GM13977 (cell line): ENCODE results near the gene CHD2.

Experiments
- DNase-seq: peaks from one replicate; pipeline ENCODE4 v3.0.0; 2012; ENCODE audit warnings: low spot score
- CTCF ChIP-seq: IDR thresholded peaks from 2 replicates; pipeline ENCODE4 v1.5.1; 2012; ENCODE audit warnings: mild to moderate bottlenecking, control low read depth; ENCODE audit not compliant: insufficient read depth; ENCODE audit errors: extremely low read depth, missing control alignments
- in situ Hi-C: fragments of 300-500 bp; cut with MboI; formaldehyde crosslinking; loops from one replicate; pipeline ENCODE4 v1.12.0; 2022; ENCODE audit warnings: low sequenced_read_pairs, low pct_unique_long_range_greater_than_20kb, mixed read lengths, inconsistent platforms; ENCODE audit not compliant: unreplicated experiment

The CHD2 gene

GRCh38 chr15:92901072-92901761 lies 1.1 kb downstream of the CHD2 start:
- in situ Hi-C loops, result loop anchor here (5.0 kb wide), 1 partner anchor 94 kb away; no protein-coding TSS in a partner anchor
- TF ChIP-seq CTCF, result no peak
- no peak for DNase-seq

GRCh38 chr15:92901995-92902394 lies 1.9 kb downstream of the CHD2 start:
- in situ Hi-C loops, result loop anchor here (5.0 kb wide), 1 partner anchor 95 kb away; no protein-coding TSS in a partner anchor
- TF ChIP-seq CTCF, result no peak
- DNase-seq, result no peak

- no peak for TF ChIP-seq CTCF
- DNase-seq, result no peak
- in situ Hi-C loops, result loop anchor here (5.0 kb wide), 1 partner anchor 96 kb away; no protein-coding TSS in a partner anchor
Observed at GRCh38 chr15:92902737-92903593, 2.8 kb downstream of the CHD2 start.

- TF ChIP-seq CTCF, result no peak
- in situ Hi-C loops, result loop anchor here (5.0 kb wide), 1 partner anchor 96 kb away; no protein-coding TSS in a partner anchor
- DNase-seq, result no peak
Observed at GRCh38 chr15:92903631-92903965, 3.5 kb downstream of the CHD2 start.

- in situ Hi-C loops, result loop anchor here (5.0 kb wide), 1 partner anchor 97 kb away; no protein-coding TSS in a partner anchor
Observed at GRCh38 chr15:92903966-92904721, 4.0 kb downstream of the CHD2 start.

More at GRCh38 chr15:92903966-92904721, 4.0 kb downstream of the CHD2 start:
- TF ChIP-seq CTCF, result no peak
- peak; percentile 87 for DNase-seq
